Smooth muscle cell (in vitro differentiated cells): ENCODE measurements around the gene EYS. TPM values are rescaled to one million over a fixed set of nuclear protein-coding genes. Genes with fewer than 3 reads are reported as not detected.

ENCODE experiments used
- DNase-seq: peaks from one replicate; lab custom pipeline; 2025; ENCODE audit not compliant: unreplicated experiment; lab: John Stamatoyannopoulos, UW
- H2AFZ ChIP-seq: fragments of 200-600 bp; sonication (generic); 2 replicates; pipeline ENCODE4 v1.6.0; 2016; ENCODE audit warnings: antibody characterized with exemption, low read depth, mild to moderate bottlenecking
- H3F3A ChIP-seq: fragments of 200-600 bp; sonication (generic); 2 replicates; pipeline ENCODE4 v1.6.0; 2017; ENCODE audit warnings: antibody characterized with exemption, low read depth
- H3K27ac ChIP-seq: fragments of 200-600 bp; sonication (generic); 2 replicates; pipeline ENCODE4 v1.5.1; 2016; ENCODE audit warnings: low read depth, mild to moderate bottlenecking
- H3K27me3 ChIP-seq: fragments of 200-600 bp; sonication (generic); 2 replicates; pipeline ENCODE4 v1.6.1; 2016; ENCODE audit warnings: low read depth, mild to moderate bottlenecking
- H3K36me3 ChIP-seq: fragments of 200-600 bp; sonication (generic); 2 replicates; pipeline ENCODE4 v1.5.1; 2016; ENCODE audit warnings: low read depth
- H3K4me1 ChIP-seq: fragments of 200-600 bp; sonication (generic); 2 replicates; pipeline ENCODE4 v1.5.1; 2016; ENCODE audit warnings: low read depth
- H3K4me2 ChIP-seq: fragments of 200-600 bp; sonication (generic); 2 replicates; pipeline ENCODE4 v1.6.0; 2016; ENCODE audit warnings: mild to moderate bottlenecking
- H3K4me3 ChIP-seq: fragments of 200-600 bp; sonication (generic); 2 replicates; pipeline ENCODE4 v1.5.1; 2016; ENCODE audit warnings: mild to moderate bottlenecking
- H3K79me2 ChIP-seq: fragments of 200-600 bp; sonication (generic); 2 replicates; pipeline ENCODE4 v1.6.0; 2016; ENCODE audit warnings: low read depth, mild to moderate bottlenecking
- H3K9ac ChIP-seq: fragments of 200-600 bp; sonication (generic); 2 replicates; pipeline ENCODE4 v1.6.0; 2016; ENCODE audit warnings: low read depth
- H3K9me3 ChIP-seq: fragments of 200-600 bp; sonication (generic); replicated peaks from 2 replicates; pipeline ENCODE4 v1.5.1; 2016; ENCODE audit warnings: low read depth
- H4K20me1 ChIP-seq: fragments of 200-600 bp; sonication (generic); 2 replicates; pipeline ENCODE4 v1.6.0; 2016; ENCODE audit warnings: low read depth
- CTCF ChIP-seq: fragments of 200-600 bp; sonication (generic); IDR thresholded peaks from 2 replicates; pipeline ENCODE4 v1.5.1; 2017; ENCODE audit warnings: borderline replicate concordance, mild to moderate bottlenecking, antibody characterized with exemption; ENCODE audit not compliant: insufficient read depth, poor library complexity, severe bottlenecking
- WGBS: methylation state at CpG from one replicate; pipeline ENCODE4 v1.1.7; 2016; ENCODE audit warnings: low lambda C conversion rate; 5-methylcytosine and 5-hydroxymethylcytosine counted together
- polyA plus RNA-seq: library from polyadenylated mRNA; unstranded; fragments of >200 nt; fragmentation: Nextera tagmentation; extraction: Ambion mirVana; gene quantifications from 2 replicates; pipeline ENCODE4 v1.2.1, GENCODE V29; 2016
- total RNA-seq: library from RNA; depleted of rRNA; stranded (reverse); fragments of >200 nt; gene quantifications from 2 replicates; pipeline ENCODE4 v1.2.3, GENCODE V29; 2014

Gene EYS
- total and polyA plus RNA-seq, 2 experiments from 2014 or later: 0.07 to 0.18 TPM

GRCh38 chr6:64683682-64684081 is 1023.3 kb downstream of the EYS start:
- DNase-seq: peak; percentile 2
- 7% methylated on average over 8 of the region's 8 CpGs for WGBS
- no peak overlapping the region for H2AFZ ChIP-seq

GRCh38 chr6:64681416-64682160 is 1025.4 kb downstream of the EYS start:
- WGBS: 69% methylated on average over 23 of the region's 23 CpGs
- H3K27ac ChIP-seq: peak overlapping the region; percentile 56

More at GRCh38 chr6:64683682-64684081, 1023.3 kb downstream of the EYS start:
- Histone ChIP-seq H3K27me3 (no peaks in the 10 kb centered on the region), H3F3A (peaks cover 10% of the 10 kb centered on the region), H3K9ac (no peak overlapping the region), H3K36me3 (no peaks in the 10 kb centered on the region), H4K20me1 (no peaks in the 10 kb centered on the region), H3K9me3 (no peaks in the 10 kb centered on the region), H3K4me2 (peak overlapping the region; percentile 74), H3K4me1 (peaks cover 26% of the 10 kb centered on the region), H3K4me3 (no peak overlapping the region), H3K79me2 (no peaks in the 10 kb centered on the region), H3K27ac (peak overlapping the region; percentile 66)
- TF ChIP-seq CTCF: no peak

GRCh38 chr6:64680446-64680845 is 1026.6 kb downstream of the EYS start:
- Histone ChIP-seq H3K79me2 (no peaks in the 10 kb centered on the region), H3K4me3 (no peak overlapping the region), H3F3A (peaks cover 10% of the 10 kb centered on the region), H3K9ac (no peak overlapping the region), H3K4me1 (peaks cover 20% of the 10 kb centered on the region), H3K36me3 (no peaks in the 10 kb centered on the region), H3K27me3 (no peaks in the 10 kb centered on the region), H4K20me1 (no peaks in the 10 kb centered on the region), H2AFZ (peak overlapping the region; percentile 3), H3K4me2 (peak overlapping the region; percentile 2), H3K9me3 (no peaks in the 10 kb centered on the region), H3K27ac (peak overlapping the region; percentile 56)
- TF ChIP-seq CTCF: no peak
- WGBS: 29% methylated on average over 5 of the region's 5 CpGs
- DNase-seq: no peak

More at GRCh38 chr6:64681416-64682160, 1025.4 kb downstream of the EYS start:
- TF ChIP-seq CTCF: no peak
- peaks cover 10% of the 10 kb centered on the region for H3F3A ChIP-seq
- H3K4me1 ChIP-seq: peaks cover 26% of the 10 kb centered on the region
- H2AFZ ChIP-seq: peak overlapping the region; percentile 3
- no peaks in the 10 kb centered on the region for H3K9me3 ChIP-seq
- DNase-seq: no peak
- peak overlapping the region; percentile 2 for H3K4me2 ChIP-seq
- no peaks in the 10 kb centered on the region for H3K36me3 ChIP-seq
- no peak overlapping the region for H3K4me3 ChIP-seq
- no peak overlapping the region for H3K9ac ChIP-seq
- no peaks in the 10 kb centered on the region for H4K20me1 ChIP-seq
- no peaks in the 10 kb centered on the region for H3K79me2 ChIP-seq
- H3K27me3 ChIP-seq: no peaks in the 10 kb centered on the region

- no peak for TF ChIP-seq CTCF
- no peak overlapping the region for H2AFZ ChIP-seq
- H3F3A ChIP-seq: peaks cover 10% of the 10 kb centered on the region
- no peak overlapping the region for H3K4me3 ChIP-seq
- peak overlapping the region; percentile 2 for H3K4me2 ChIP-seq
- H4K20me1 ChIP-seq: no peaks in the 10 kb centered on the region
- H3K79me2 ChIP-seq: no peaks in the 10 kb centered on the region
- no peaks in the 10 kb centered on the region for H3K27me3 ChIP-seq
- H3K9ac ChIP-seq: no peak overlapping the region
- peaks cover 20% of the 10 kb centered on the region for H3K4me1 ChIP-seq
- WGBS: 80% methylated on average over 2 of the region's 2 CpGs
- no peaks in the 10 kb centered on the region for H3K36me3 ChIP-seq
- DNase-seq: no peak
- H3K9me3 ChIP-seq: no peaks in the 10 kb centered on the region
- peak overlapping the region; percentile 56 for H3K27ac ChIP-seq
Measured at GRCh38 chr6:64679416-64679815, 1027.6 kb downstream of the EYS start.
